22Rv1 (cell line): ENCODE results near the gene ZSCAN30.

ENCODE experiments used
- H3K27ac ChIP-seq: fragments of 450-650 bp; 2 replicates; pipeline ENCODE4 v1.5.1; 2017
- CTCF ChIP-seq: fragments of 450-650 bp; IDR thresholded peaks from 2 replicates; pipeline ENCODE4 v1.5.1; 2017; ENCODE audit warnings: mild to moderate bottlenecking
- ZFX ChIP-seq: fragments of 450-650 bp; IDR thresholded peaks from 2 replicates; pipeline ENCODE4 v1.6.1; 2017; ENCODE audit warnings: antibody characterized with exemption, borderline replicate concordance

ZSCAN30 gene

GRCh38 chr18:35278969-35279368, 11.1 kb downstream of the ZSCAN30 start:
- TF ChIP-seq ZFX = no peak
- TF ChIP-seq CTCF = no peak
- H3K27ac ChIP-seq = no peak overlapping the region

DNA sequence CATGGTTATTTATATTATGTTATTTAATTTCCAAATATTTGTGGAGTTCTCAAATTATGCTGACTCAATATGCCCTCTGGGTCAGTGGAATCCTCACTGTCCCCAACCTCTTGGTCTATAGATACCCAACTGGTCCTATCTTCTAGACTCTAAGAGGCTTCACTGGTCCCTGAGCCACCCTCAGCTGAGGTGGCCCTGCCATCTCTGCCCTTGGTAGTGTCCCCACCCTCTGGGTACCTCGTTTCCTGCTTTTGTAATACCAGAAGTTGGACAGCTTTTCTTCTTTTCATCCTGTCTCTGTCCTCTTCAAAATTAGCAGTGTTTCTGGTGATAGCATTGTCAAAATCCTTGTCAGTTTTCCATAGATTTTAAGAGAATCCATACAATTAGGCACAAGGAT, 11.9 kb downstream of the ZSCAN30 start:
- TF ChIP-seq CTCF = no peak
- no peak for TF ChIP-seq ZFX

GRCh38 chr18:35277633-35278032, 12.4 kb downstream of the ZSCAN30 start:
- TF ChIP-seq CTCF (no peak), ZFX (no peak)
- H3K27ac ChIP-seq = no peak overlapping the region

More for the DNA sequence above, 11.9 kb downstream of the ZSCAN30 start:
- no peak overlapping the region for H3K27ac ChIP-seq

- TF ChIP-seq ZFX (no peak), CTCF (no peak)
- H3K27ac ChIP-seq = no peak overlapping the region
Measured at GRCh38 chr18:35276267-35276666, 13.8 kb downstream of the ZSCAN30 start.

GRCh38 chr18:35271656-35272055, 18.4 kb downstream of the ZSCAN30 start:
- H3K27ac ChIP-seq = no peak overlapping the region
- TF ChIP-seq ZFX = no peak
- no peak for TF ChIP-seq CTCF

DNA sequence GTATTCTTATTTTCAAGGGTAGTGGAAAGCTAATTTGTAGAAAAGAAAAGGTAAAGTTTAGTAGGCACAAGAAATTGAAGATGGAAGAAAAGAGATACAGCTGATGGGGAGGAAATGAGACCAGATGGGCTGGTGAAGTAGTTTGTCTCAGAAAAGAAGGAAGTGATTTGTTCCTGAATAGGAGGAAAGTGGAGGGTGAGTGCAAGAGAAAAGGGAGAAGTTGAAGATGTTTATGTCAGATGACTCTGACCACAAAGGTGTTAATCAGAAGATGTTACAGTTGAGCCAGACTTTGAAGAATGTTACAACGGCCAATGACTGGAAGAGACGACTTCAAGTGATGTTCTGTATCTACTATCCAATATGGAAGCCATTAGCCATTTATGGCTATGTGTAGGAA, 21.2 kb downstream of the ZSCAN30 start:
- TF ChIP-seq ZFX = no peak
- TF ChIP-seq CTCF = no peak
- H3K27ac ChIP-seq = no peak overlapping the region

DNA sequence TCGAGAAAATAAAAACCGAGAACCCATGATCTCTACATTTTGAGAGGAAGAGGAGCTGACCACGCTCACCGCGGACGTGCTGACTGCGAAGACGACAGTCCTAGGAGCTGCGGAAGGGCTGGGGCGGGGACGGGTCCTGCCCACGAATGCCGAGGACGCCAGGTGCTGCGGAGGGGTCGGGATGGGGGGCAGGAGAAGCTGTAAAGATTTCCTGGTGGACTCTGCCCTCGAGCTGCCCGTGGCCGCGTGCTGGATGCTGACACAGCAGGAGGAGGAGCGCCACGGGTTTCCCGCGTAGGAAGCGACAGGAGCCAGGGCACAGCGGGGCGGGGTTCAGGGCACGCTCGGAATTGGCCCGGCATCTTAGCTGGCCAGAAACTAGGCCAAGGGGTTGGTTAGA, 22.2 kb downstream of the ZSCAN30 start:
- no peak overlapping the region for H3K27ac ChIP-seq
- TF ChIP-seq CTCF (no peak), ZFX (no peak)
